AG09309 (cell line): ENCODE data around the gene IRF3.

Experiments
- DNase-seq: peaks from one replicate; pipeline ENCODE4 v3.0.0-alpha.2; 2010; ENCODE audit warnings: low read depth
- H3K4me3 ChIP-seq: 2 replicates; pipeline ENCODE4 v1.5.1; 2011; ENCODE audit warnings: mild to moderate bottlenecking, low read depth, low read length, moderate library complexity; ENCODE audit not compliant: control insufficient read depth
- TF ChIP-seq, protein P1 (sequence below): IDR thresholded peaks from 2 replicates; pipeline ENCODE4 v1.5.1; 2011; ENCODE audit warnings: mild to moderate bottlenecking, low read depth, low read length, inconsistent platforms; ENCODE audit not compliant: insufficient read depth, control insufficient read depth; ENCODE audit errors: missing control alignments

IRF3 gene

GRCh38 chr19:49672131-49672919, 6.7 kb upstream of the IRF3 start:
- DNase-seq = no peak
- no peak overlapping the region for H3K4me3 ChIP-seq
- TF ChIP-seq, protein P1, sequence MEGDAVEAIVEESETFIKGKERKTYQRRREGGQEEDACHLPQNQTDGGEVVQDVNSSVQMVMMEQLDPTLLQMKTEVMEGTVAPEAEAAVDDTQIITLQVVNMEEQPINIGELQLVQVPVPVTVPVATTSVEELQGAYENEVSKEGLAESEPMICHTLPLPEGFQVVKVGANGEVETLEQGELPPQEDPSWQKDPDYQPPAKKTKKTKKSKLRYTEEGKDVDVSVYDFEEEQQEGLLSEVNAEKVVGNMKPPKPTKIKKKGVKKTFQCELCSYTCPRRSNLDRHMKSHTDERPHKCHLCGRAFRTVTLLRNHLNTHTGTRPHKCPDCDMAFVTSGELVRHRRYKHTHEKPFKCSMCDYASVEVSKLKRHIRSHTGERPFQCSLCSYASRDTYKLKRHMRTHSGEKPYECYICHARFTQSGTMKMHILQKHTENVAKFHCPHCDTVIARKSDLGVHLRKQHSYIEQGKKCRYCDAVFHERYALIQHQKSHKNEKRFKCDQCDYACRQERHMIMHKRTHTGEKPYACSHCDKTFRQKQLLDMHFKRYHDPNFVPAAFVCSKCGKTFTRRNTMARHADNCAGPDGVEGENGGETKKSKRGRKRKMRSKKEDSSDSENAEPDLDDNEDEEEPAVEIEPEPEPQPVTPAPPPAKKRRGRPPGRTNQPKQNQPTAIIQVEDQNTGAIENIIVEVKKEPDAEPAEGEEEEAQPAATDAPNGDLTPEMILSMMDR = peak; percentile 95

GRCh38 chr19:49669516-49669915, 3.9 kb upstream of the IRF3 start:
- TF ChIP-seq, protein P1 = no peak
- no peak for DNase-seq
- H3K4me3 ChIP-seq = no peak overlapping the region

GRCh38 chr19:49667473-49667872, 1.8 kb upstream of the IRF3 start:
- TF ChIP-seq, protein P1 = no peak
- H3K4me3 ChIP-seq = no peak overlapping the region
- no peak for DNase-seq

DNA sequence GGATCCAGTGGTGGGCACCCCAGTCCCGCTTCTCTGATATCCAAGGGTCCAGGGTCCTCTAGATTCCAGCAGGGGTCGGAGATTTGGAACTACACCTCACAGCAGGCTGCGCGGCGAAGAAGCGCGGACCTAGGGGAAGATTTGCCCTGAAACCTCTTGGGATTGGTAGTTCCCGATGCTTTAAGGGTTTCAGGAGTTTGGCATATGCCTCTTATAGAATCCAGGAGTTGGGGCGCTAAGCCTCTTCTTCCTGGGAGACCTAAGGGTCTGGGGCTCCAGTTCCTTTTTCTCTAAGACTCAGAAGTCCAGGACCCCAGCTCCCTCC, 425 bp upstream of the IRF3 start:
- no peak for DNase-seq
- TF ChIP-seq, protein P1 = peak; percentile 18
- H3K4me3 ChIP-seq = peak overlapping the region; percentile 88

- DNase-seq = no peak
These were observed 664 bp downstream of the IRF3 start for GRCh38 chr19:49665036-49665350.

DNA sequence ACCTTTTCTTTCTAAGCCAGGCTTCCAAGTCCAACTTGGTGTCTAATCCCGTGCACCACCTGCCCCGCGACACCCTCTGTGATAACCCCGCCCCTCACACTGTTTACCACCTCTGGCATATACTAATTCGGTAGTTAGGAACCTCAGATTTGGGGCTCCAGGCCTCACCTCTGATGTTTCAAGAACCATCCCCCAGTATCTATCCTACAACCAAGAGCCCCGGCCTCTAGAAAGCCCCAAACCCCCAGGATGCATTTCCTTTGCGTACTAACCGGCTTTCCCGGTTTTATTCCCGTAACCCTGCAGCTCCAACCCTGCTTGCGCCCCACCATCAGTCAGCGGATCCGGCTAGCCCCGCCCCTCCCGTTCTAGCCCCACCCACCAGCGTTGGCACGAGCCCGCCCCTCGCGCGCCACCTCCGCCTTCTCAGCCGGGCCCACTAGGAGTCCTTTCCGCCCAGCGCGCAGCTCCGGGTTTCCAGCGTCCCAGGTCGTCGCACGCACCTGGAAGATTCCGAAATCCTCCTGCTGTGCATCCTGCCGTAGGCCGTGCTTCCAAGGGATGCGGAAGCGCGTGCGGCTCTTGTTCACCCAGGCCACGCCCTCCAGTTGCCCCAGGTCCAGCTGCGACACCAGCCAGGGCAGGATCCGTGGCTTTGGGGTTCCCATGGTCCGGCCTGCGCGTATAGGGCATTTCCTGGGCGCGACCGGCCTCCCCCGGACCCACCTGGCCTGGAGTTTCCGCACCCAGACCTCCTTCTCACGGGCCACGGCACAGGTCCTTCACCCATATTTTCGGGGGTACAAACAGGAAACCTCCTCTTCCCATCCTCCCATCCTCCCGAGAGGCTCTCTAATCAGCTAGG, 1.3 kb downstream of the IRF3 start:
- peak overlapping the region; percentile 88 for H3K4me3 ChIP-seq
- TF ChIP-seq, protein P1 = peak; percentile 11
- DNase-seq = no peak

More at GRCh38 chr19:49665036-49665350, 664 bp downstream of the IRF3 start:
- peak overlapping the region; percentile 88 for H3K4me3 ChIP-seq
- TF ChIP-seq, protein P1 = no peak
